Lung microvascular endothelial cell (primary cell): Measurements from ENCODE around the gene FOSB. TPM values are rescaled to one million over a fixed set of nuclear protein-coding genes. Genes with fewer than 3 reads are reported as not detected.

Experiments used
- DNase-seq, 2 donors: peaks; one replicate each; pipeline versions ENCODE4 v3.0.0 to v3.0.0-alpha.2; 2010; ENCODE audit warnings: low read depth in 2 of 2
- total RNA-seq: library from RNA; depleted of rRNA; stranded (reverse); fragments of >200 nt; gene quantifications from 2 replicates; pipeline ENCODE4 v1.2.1, GENCODE V29; 2014

FOSB gene
- total RNA-seq, 1 donor from 2014 or later, result 23.4 TPM

- DNase-seq, result no peak
Measured at GRCh38 chr19:45522010-45522941, 54.5 kb downstream of the FOSB start.

- DNase-seq, result peak; percentile 85 to 93
Measured at GRCh38 chr19:45523642-45524256, 56.0 kb downstream of the FOSB start.

- DNase-seq, result no peak
Measured at GRCh38 chr19:45524575-45525129, 56.9 kb downstream of the FOSB start.

Other genes with a start within 250 kb of the FOSB start
- gene EXOC3L2, start 222.6 kb upstream of the FOSB start, total RNA-seq, result 0.20 and 0.44 TPM in 2 replicates
- 6.5 and 23.0 TPM in 2 replicates for gene MARK4, start 216.7 kb upstream of the FOSB start, total RNA-seq
- gene CKM, start 145.1 kb upstream of the FOSB start, total RNA-seq, result under 0.01 TPM in 2 replicates
- 0.20 and 0.22 TPM in 2 replicates for gene KLC3, start 127.2 kb upstream of the FOSB start, total RNA-seq
- 13.9 and 19.4 TPM in 2 replicates for gene ERCC2, start 97.4 kb upstream of the FOSB start, total RNA-seq
- gene PPP1R13L, start 62.9 kb upstream of the FOSB start, total RNA-seq, result 6.1 and 17.5 TPM in 2 replicates
- gene POLR1G, start 61.4 kb upstream of the FOSB start, total RNA-seq, result 4.6 and 11.3 TPM in 2 replicates
- gene ERCC1, start 44.1 kb upstream of the FOSB start, total RNA-seq, result 49.0 and 51.2 TPM in 2 replicates
- 5.0 and 5.6 TPM in 2 replicates for gene RTN2, start 29.1 kb downstream of the FOSB start, total RNA-seq
- gene PPM1N, start 30.4 kb downstream of the FOSB start, total RNA-seq, result 1.3 TPM in 1 of 2 replicates, not detected in the other
- 32.9 and 49.0 TPM in 2 replicates for gene VASP, start 39.5 kb downstream of the FOSB start, total RNA-seq
- 3.1 and 5.4 TPM in 2 replicates for gene OPA3, start 116.8 kb downstream of the FOSB start, total RNA-seq
- 1.1 and 1.6 TPM in 2 replicates for gene GPR4, start 134.2 kb downstream of the FOSB start, total RNA-seq
- gene EML2, start 171.4 kb downstream of the FOSB start, total RNA-seq, result 8.9 and 15.1 TPM in 2 replicates
- gene GIPR, start 200.2 kb downstream of the FOSB start, total RNA-seq, result under 0.01 TPM in 2 replicates
- 331 and 391 TPM in 2 replicates for gene SNRPD2, start 224.0 kb downstream of the FOSB start, total RNA-seq
- 5.9 and 7.7 TPM in 2 replicates for gene QPCTL, start 224.7 kb downstream of the FOSB start, total RNA-seq